SU-DHL-6 (cell line): Measurements from ENCODE around the gene THAP5.

Source experiments
- CTCF ChIP-seq: fragments of 200-600 bp; sonication (generic); IDR thresholded peaks from one replicate; pipeline ENCODE4 v1.5.1; 2017; ENCODE audit warnings: antibody characterized with exemption, mild to moderate bottlenecking, low read length, moderate library complexity; ENCODE audit not compliant: insufficient read depth, poor library complexity, severe bottlenecking
- EZH2phosphoT487 ChIP-seq: fragments of 200-600 bp; sonication (generic), shearing (Covaris generic); conservative IDR thresholded peaks from 2 replicates; pipeline ENCODE4 v1.6.1; 2018; ENCODE audit warnings: mild to moderate bottlenecking, antibody characterized with exemption, low read length, moderate library complexity, mixed read lengths

GRCh38 chr7:108589874-108590273, 20.4 kb upstream of the THAP5 start:
- TF ChIP-seq CTCF (no peak), EZH2phosphoT487 (no peak)
